Loucy (cell line): ENCODE measurements around the gene CABLES1.

Source experiments
- H2AFZ ChIP-seq: fragments of 200-600 bp; sonication (generic); 2 replicates; pipeline ENCODE4 v1.6.0; 2016; ENCODE audit warnings: antibody characterized with exemption, mild to moderate bottlenecking, low read length, moderate library complexity
- H3F3A ChIP-seq: fragments of 200-600 bp; 2 replicates; pipeline ENCODE4 v1.6.0; 2016; ENCODE audit warnings: antibody characterized with exemption, low read depth, mild to moderate bottlenecking
- H3K27me3 ChIP-seq: fragments of 200-600 bp; sonication (generic); 2 replicates; pipeline ENCODE4 v1.6.1; 2014; ENCODE audit warnings: low read length, mild to moderate bottlenecking; ENCODE audit not compliant: insufficient read depth, poor library complexity, severe bottlenecking
- H3K36me3 ChIP-seq: fragments of 200-600 bp; sonication (generic); 2 replicates; pipeline ENCODE4 v1.6.1; 2016; ENCODE audit warnings: low read length; ENCODE audit not compliant: insufficient read depth
- H3K4me1 ChIP-seq: fragments of 200-600 bp; sonication (generic); 2 replicates; pipeline ENCODE4 v1.5.1; 2014; ENCODE audit warnings: low read length, mild to moderate bottlenecking; ENCODE audit not compliant: insufficient read depth, poor library complexity, severe bottlenecking
- H3K4me2 ChIP-seq: fragments of 200-600 bp; sonication (generic); 2 replicates; pipeline ENCODE4 v1.6.0; 2014; ENCODE audit warnings: antibody characterized with exemption, low read length, low read depth, mild to moderate bottlenecking; ENCODE audit not compliant: poor library complexity, severe bottlenecking
- H3K4me3 ChIP-seq: fragments of 200-600 bp; sonication (generic); 2 replicates; pipeline ENCODE4 v1.5.1; 2014; ENCODE audit warnings: low read length, mild to moderate bottlenecking, mixed read lengths; ENCODE audit not compliant: poor library complexity, severe bottlenecking
- H3K79me2 ChIP-seq: fragments of 200-600 bp; sonication (generic); 2 replicates; pipeline ENCODE4 v1.6.1; 2014; ENCODE audit warnings: low read length; ENCODE audit not compliant: insufficient read depth
- H3K9ac ChIP-seq: fragments of 200-600 bp; sonication (generic); 2 replicates; pipeline ENCODE4 v1.6.0; 2014; ENCODE audit warnings: mild to moderate bottlenecking, low read depth, low read length, moderate library complexity; ENCODE audit not compliant: poor library complexity, severe bottlenecking
- H3K9me2 ChIP-seq: fragments of 200-600 bp; sonication (generic); replicated peaks from 2 replicates; pipeline ENCODE4 v1.6.1; 2016; ENCODE audit warnings: low read depth, low read length, mixed read lengths
- H3K9me3 ChIP-seq: fragments of 200-600 bp; sonication (generic); 2 replicates; pipeline ENCODE4 v1.6.1; 2014; ENCODE audit warnings: mild to moderate bottlenecking, antibody characterized with exemption, low read length, low read depth; ENCODE audit not compliant: insufficient read depth
- H4K20me1 ChIP-seq: fragments of 200-600 bp; sonication (generic); 2 replicates; pipeline ENCODE4 v1.6.0; 2014; ENCODE audit warnings: antibody characterized with exemption, low read length, mild to moderate bottlenecking; ENCODE audit not compliant: insufficient read depth, poor library complexity, severe bottlenecking
- EZH2phosphoT487 ChIP-seq: fragments of 200-600 bp; IDR thresholded peaks from 2 replicates; pipeline ENCODE4 v1.6.1; 2018; ENCODE audit warnings: antibody characterized with exemption, mild to moderate bottlenecking, moderate library complexity, borderline replicate concordance
- TF ChIP-seq, protein P1 (sequence below): fragments of 200-600 bp; sonication (generic); conservative IDR thresholded peaks from 2 replicates; pipeline ENCODE4 v1.5.1; 2014; ENCODE audit warnings: mild to moderate bottlenecking, antibody characterized with exemption, low read length

The CABLES1 gene

GRCh38 chr18:23243178-23243577, 107.9 kb downstream of the CABLES1 start:
- Histone ChIP-seq H3K4me3 (no peak overlapping the region), H3K4me2 (no peak overlapping the region), H3K4me1 (no peaks in the 10 kb centered on the region), H3K9ac (no peak overlapping the region), H3K9me3 (no peaks in the 10 kb centered on the region), H4K20me1 (no peaks in the 10 kb centered on the region), H3K9me2 (no peaks in the 10 kb centered on the region), H3K27me3 (no peaks in the 10 kb centered on the region), H3F3A (no peaks in the 10 kb centered on the region), H3K79me2 (no peaks in the 10 kb centered on the region), H3K36me3 (peaks cover 3% of the 10 kb centered on the region; the same call in 1 of the 2 replicates), H2AFZ (no peak overlapping the region)
- TF ChIP-seq, protein P1, sequence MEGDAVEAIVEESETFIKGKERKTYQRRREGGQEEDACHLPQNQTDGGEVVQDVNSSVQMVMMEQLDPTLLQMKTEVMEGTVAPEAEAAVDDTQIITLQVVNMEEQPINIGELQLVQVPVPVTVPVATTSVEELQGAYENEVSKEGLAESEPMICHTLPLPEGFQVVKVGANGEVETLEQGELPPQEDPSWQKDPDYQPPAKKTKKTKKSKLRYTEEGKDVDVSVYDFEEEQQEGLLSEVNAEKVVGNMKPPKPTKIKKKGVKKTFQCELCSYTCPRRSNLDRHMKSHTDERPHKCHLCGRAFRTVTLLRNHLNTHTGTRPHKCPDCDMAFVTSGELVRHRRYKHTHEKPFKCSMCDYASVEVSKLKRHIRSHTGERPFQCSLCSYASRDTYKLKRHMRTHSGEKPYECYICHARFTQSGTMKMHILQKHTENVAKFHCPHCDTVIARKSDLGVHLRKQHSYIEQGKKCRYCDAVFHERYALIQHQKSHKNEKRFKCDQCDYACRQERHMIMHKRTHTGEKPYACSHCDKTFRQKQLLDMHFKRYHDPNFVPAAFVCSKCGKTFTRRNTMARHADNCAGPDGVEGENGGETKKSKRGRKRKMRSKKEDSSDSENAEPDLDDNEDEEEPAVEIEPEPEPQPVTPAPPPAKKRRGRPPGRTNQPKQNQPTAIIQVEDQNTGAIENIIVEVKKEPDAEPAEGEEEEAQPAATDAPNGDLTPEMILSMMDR = no peak
- TF ChIP-seq EZH2phosphoT487 = no peak

GRCh38 chr18:23243816-23244215, 108.5 kb downstream of the CABLES1 start:
- no peak overlapping the region for H3K4me3 ChIP-seq
- H3K36me3 ChIP-seq = peaks cover 4% of the 10 kb centered on the region; the same call in 1 of the 2 replicates
- no peak overlapping the region for H2AFZ ChIP-seq
- no peaks in the 10 kb centered on the region for H3F3A ChIP-seq
- H3K9me2 ChIP-seq = no peaks in the 10 kb centered on the region
- TF ChIP-seq, protein P1 = no peak
- TF ChIP-seq EZH2phosphoT487 = no peak
- no peaks in the 10 kb centered on the region for H4K20me1 ChIP-seq
- H3K9ac ChIP-seq = no peak overlapping the region
- no peaks in the 10 kb centered on the region for H3K27me3 ChIP-seq
- no peaks in the 10 kb centered on the region for H3K79me2 ChIP-seq
- no peak overlapping the region for H3K4me2 ChIP-seq
- no peaks in the 10 kb centered on the region for H3K9me3 ChIP-seq
- H3K4me1 ChIP-seq = no peaks in the 10 kb centered on the region

- H3K4me2 ChIP-seq = no peak overlapping the region
- no peaks in the 10 kb centered on the region for H3K27me3 ChIP-seq
- no peaks in the 10 kb centered on the region for H3K9me3 ChIP-seq
- H3K9me2 ChIP-seq = no peaks in the 10 kb centered on the region
- H3K4me3 ChIP-seq = no peak overlapping the region
- H3K4me1 ChIP-seq = peaks cover under 1% of the 10 kb centered on the region
- H3K9ac ChIP-seq = no peak overlapping the region
- TF ChIP-seq, protein P1 = no peak
- no peak for TF ChIP-seq EZH2phosphoT487
- H4K20me1 ChIP-seq = no peaks in the 10 kb centered on the region
- H3F3A ChIP-seq = no peaks in the 10 kb centered on the region
- no peaks in the 10 kb centered on the region for H3K79me2 ChIP-seq
- H2AFZ ChIP-seq = no peak overlapping the region
- peaks cover 8% of the 10 kb centered on the region; the same call in 1 of the 2 replicates for H3K36me3 ChIP-seq
These were observed 109.1 kb downstream of the CABLES1 start for GRCh38 chr18:23244401-23244800.
